ENCODE measurements around the gene VWA8. TPM values are rescaled to one million over a fixed set of nuclear protein-coding genes. Genes with fewer than 3 reads are reported as not detected.
A peak's percentile ranks its signal among the peaks of the same experiment; 100 is the strongest.
"Not testable (repeated sequence)": the region's sequence is repeated elsewhere in the genome, so short reads cannot be mapped to it uniquely, and the experiment has no call there.

Gene VWA8
- total RNA-seq, 4 donors from 2014 or later = 27.1 to 39.7 (median 30.4) TPM

DNA sequence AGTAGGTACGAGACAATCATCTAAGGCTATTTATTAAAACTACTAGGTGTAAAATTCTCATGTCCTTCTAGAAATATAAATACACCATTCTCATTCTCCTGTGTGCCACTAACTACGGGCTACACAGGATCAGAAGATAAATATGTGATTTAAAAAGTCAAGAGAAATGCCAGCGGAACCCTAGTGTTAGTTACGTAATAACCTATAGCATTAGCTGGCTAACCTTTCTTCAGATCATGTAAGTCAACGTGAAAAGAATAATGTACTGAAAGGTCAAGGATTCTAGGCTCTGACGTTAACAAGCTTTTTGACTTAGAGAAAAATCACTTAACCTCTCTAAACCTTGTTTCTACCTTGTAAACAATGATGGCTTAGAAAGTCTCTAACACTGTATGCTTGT lies 381.7 kb downstream of the VWA8 start:
- no peaks in the 10 kb centered on the region for H3K9me3 ChIP-seq
- no peaks in the 10 kb centered on the region for H3K27me3 ChIP-seq
- WGBS, 2 donors = 96% methylated on average over 6 of the region's 6 CpGs
- no peak for TF ChIP-seq POLR2A (IDR thresholded peaks at IDR 0.05)
- TF ChIP-seq, protein P1, sequence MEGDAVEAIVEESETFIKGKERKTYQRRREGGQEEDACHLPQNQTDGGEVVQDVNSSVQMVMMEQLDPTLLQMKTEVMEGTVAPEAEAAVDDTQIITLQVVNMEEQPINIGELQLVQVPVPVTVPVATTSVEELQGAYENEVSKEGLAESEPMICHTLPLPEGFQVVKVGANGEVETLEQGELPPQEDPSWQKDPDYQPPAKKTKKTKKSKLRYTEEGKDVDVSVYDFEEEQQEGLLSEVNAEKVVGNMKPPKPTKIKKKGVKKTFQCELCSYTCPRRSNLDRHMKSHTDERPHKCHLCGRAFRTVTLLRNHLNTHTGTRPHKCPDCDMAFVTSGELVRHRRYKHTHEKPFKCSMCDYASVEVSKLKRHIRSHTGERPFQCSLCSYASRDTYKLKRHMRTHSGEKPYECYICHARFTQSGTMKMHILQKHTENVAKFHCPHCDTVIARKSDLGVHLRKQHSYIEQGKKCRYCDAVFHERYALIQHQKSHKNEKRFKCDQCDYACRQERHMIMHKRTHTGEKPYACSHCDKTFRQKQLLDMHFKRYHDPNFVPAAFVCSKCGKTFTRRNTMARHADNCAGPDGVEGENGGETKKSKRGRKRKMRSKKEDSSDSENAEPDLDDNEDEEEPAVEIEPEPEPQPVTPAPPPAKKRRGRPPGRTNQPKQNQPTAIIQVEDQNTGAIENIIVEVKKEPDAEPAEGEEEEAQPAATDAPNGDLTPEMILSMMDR (IDR thresholded peaks at IDR 0.05) = no peak
- no peak for DNase-seq
- peaks cover 0 to 3% of the 10 kb centered on the region in 2 donors for H3K4me1 ChIP-seq
- no peak overlapping the region for H3K4me3 ChIP-seq (replicated peaks in 1 of 3)
- intact Hi-C loops (cut with DNase I) = no loop called here
- no peaks in the 10 kb centered on the region for H3K36me3 ChIP-seq
- H3K27ac ChIP-seq = no peak overlapping the region

DNA sequence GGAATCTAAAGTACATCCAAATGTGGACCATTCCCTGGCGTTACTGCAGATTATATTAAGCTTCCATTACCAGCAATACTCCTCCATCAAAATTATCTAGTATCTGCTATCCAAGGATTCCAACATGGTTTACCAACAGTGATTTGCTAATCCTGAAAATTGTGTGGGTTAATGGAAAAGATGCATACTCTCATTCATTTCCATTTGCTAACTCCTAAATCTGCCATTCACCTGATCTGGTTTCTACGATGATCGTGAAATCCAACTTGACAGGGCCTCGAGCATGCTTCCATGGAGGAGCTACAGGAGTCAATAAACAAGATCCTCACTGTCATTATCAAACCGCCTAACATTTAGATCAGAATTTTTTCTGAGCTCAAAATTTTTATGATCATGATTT lies 382.5 kb downstream of the VWA8 start:
- 97 to 99% methylated on average over 5 of the region's 5 CpGs for WGBS, 2 donors
- Histone ChIP-seq H3K36me3 (no peaks in the 10 kb centered on the region), H3K27me3 (no peaks in the 10 kb centered on the region), H3K4me1 (peaks cover 0 to 3% of the 10 kb centered on the region in 2 donors), H3K9me3 (no peaks in the 10 kb centered on the region), H3K27ac (no peak overlapping the region), H3K4me3 (replicated peaks in 1 of 3) (no peak overlapping the region)
- intact Hi-C loops (cut with DNase I) = no loop called here
- TF ChIP-seq POLR2A (IDR thresholded peaks at IDR 0.05) = no peak
- TF ChIP-seq, protein P1 (IDR thresholded peaks at IDR 0.05) = no peak
- DNase-seq = no peak

DNA sequence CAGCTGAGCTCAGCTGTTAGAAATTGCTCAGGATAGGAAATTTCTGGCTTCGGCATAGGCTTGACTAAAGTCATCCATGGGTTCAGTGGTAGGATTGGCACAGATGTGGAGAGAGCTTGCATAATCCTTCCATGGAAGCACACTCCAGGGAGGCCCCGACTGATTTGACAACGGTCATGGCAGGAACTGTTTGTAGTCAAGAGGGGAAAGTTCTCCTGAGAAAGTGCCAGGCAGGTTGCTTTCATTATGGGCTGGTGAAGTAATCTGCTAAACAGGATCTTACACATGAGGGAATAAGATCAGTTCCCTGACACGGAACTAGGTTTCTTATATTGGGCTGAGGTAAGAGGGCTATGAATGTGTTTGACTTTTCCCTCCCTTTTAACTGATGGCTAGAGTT lies 383.5 kb downstream of the VWA8 start:
- intact Hi-C loops (cut with DNase I) = no loop called here
- Histone ChIP-seq H3K27ac (peak overlapping the region in 2 of 3 donors; percentile 4 to 29), H3K9me3 (no peaks in the 10 kb centered on the region), H3K36me3 (no peaks in the 10 kb centered on the region), H3K4me3 (replicated peaks in 1 of 3) (no peak overlapping the region), H3K4me1 (peaks cover 0 to 3% of the 10 kb centered on the region in 2 donors), H3K27me3 (no peaks in the 10 kb centered on the region)
- 13 to 21% methylated on average over 4 of the region's 4 CpGs for WGBS, 2 donors
- DNase-seq = peak; percentile 56 to 63
- TF ChIP-seq, protein P1 (IDR thresholded peaks at IDR 0.05) = no peak
- no peak for TF ChIP-seq POLR2A (IDR thresholded peaks at IDR 0.05)

DNA sequence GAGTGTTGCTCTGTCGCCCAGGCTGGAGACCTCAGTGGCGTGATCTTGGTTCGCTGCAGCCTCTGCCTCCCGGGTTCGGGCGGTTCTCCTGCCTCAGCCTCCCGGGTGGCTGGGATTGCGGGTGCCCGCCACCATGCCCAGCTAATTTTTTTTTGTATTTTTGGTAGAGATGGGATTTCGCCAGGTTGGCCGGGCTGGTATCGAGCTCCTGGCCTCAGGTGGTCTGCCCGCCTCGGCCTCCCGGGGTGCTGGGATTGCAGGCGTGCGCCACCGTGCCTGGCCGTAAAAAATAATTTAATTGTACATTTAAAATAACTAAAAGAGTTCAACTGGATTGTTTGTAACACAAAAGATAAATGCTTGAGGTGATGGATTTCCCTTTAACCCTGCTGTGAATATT lies 387.3 kb downstream of the VWA8 start:
- DNase-seq; H3K4me3 ChIP-seq (replicated peaks in 1 of 3); H3K27me3 ChIP-seq; H3K36me3 ChIP-seq; H3K4me1 ChIP-seq; intact Hi-C loops (cut with DNase I); H3K27ac ChIP-seq; H3K9me3 ChIP-seq: not testable (repeated sequence)
- 97% methylated on average over 19 of the region's 19 CpGs for WGBS, 2 donors

DNA sequence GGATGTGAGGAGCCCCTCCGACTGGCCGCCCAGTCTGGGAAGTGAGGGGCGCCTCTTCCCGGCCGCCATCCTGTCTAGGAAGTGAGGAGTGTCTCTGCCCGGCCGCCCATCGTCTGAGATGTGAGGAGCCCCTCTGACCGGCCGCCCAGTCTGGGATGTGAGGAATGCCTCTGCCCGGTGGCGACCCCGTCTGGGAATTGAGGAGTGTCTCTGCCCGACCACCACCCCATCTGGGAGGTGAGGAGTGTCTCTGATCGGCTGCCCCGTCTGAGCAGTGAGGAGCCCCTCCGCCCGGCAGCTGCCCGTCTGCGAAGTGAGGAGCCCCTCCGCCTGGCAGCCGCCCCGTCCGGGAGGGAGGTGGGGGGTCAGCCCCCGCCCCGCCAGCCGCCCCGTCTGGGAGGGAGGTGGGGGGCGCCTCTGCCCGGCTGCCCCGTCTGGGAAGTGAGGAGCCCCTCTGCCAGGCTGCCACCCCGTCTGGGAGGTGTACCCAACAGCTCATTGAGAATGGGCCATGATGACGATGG lies 389.0 kb downstream of the VWA8 start:
- H3K4me1 ChIP-seq; H3K9me3 ChIP-seq; H3K27me3 ChIP-seq; H3K36me3 ChIP-seq; H3K4me3 ChIP-seq (replicated peaks in 1 of 3); H3K27ac ChIP-seq; intact Hi-C loops (cut with DNase I); DNase-seq: not testable (repeated sequence)
- 99 to 100% methylated on average over 13 to 20 of the region's 33 CpGs for WGBS, 2 donors

DNA sequence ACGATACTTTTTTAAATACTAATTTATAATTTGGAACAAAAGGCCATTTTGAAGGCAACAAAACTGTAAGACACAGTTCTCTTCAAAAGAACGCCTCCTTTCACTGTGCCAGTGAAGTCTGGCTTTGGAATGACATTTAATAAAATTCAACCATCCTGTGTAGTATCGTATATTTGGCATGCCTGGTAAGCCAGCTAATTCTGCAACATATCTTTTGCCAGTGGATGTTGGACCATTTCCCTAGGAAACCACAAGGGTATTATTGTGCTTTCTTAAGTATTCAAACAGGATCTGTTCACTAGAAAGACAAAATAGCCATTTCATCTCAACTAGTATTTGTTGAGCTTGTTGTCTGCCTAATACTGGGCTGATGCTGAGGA lies 391.9 kb downstream of the VWA8 start:
- H3K4me3 ChIP-seq (replicated peaks in 1 of 3) = no peak overlapping the region
- intact Hi-C loops (cut with DNase I) = no loop called here
- H3K36me3 ChIP-seq = no peaks in the 10 kb centered on the region
- WGBS, 2 donors = 64 to 82% methylated on average over 3 of the region's 3 CpGs
- H3K9me3 ChIP-seq = no peaks in the 10 kb centered on the region
- no peaks in the 10 kb centered on the region for H3K27me3 ChIP-seq
- H3K4me1 ChIP-seq = no peaks in the 10 kb centered on the region
- TF ChIP-seq, protein P1 (IDR thresholded peaks at IDR 0.05) = no peak
- no peak for TF ChIP-seq POLR2A (IDR thresholded peaks at IDR 0.05)
- no peak overlapping the region for H3K27ac ChIP-seq
- DNase-seq = no peak

Measured in thyroid gland (tissue), 4 donors.